H9 (cell line): ENCODE data around the gene PACS1. TPM values are rescaled to one million over a fixed set of nuclear protein-coding genes. Genes with fewer than 3 reads are reported as not detected.

ENCODE experiments used
- DNase-seq: peaks from one replicate; pipeline ENCODE4 v3.0.0-alpha.2; 2017
- H2AFZ ChIP-seq: one replicate; pipeline ENCODE4 v1.6.1; 2013; ENCODE audit warnings: mild to moderate bottlenecking, low read length, control low read depth, moderate library complexity
- H2AK5ac ChIP-seq: 2 replicates; pipeline ENCODE4 v1.6.1; 2013; ENCODE audit warnings: low read length, control low read depth, mixed read lengths; ENCODE audit not compliant: insufficient read length
- H2BK120ac ChIP-seq: one replicate; pipeline ENCODE4 v1.6.1; 2013; ENCODE audit warnings: low read depth, mild to moderate bottlenecking, low read length, control low read depth, inconsistent platforms; ENCODE audit not compliant: poor library complexity, severe bottlenecking
- H2BK12ac ChIP-seq: 2 replicates; pipeline ENCODE4 v1.6.1; 2013; ENCODE audit warnings: low read length, control low read depth, mixed read lengths, low read depth; ENCODE audit not compliant: insufficient read length
- H2BK15ac ChIP-seq: 2 replicates; pipeline ENCODE4 v1.6.1; 2013; ENCODE audit warnings: low read depth, low read length, control low read depth
- H2BK20ac ChIP-seq: one replicate; pipeline ENCODE4 v1.6.1; 2013; ENCODE audit warnings: low read depth, mild to moderate bottlenecking, low read length, control low read depth, inconsistent platforms; ENCODE audit not compliant: poor library complexity, severe bottlenecking
- H2BK5ac ChIP-seq: 2 replicates; pipeline ENCODE4 v1.6.1; 2013; ENCODE audit warnings: low read length, control low read depth, mixed read lengths; ENCODE audit not compliant: insufficient read length
- H3K14ac ChIP-seq: 2 replicates; pipeline ENCODE4 v1.6.1; 2013; ENCODE audit warnings: low read length, control low read depth; ENCODE audit not compliant: insufficient read depth
- H3K18ac ChIP-seq: 2 replicates; pipeline ENCODE4 v1.6.1; 2013; ENCODE audit warnings: low read depth, mild to moderate bottlenecking, mixed read lengths, low read length, control low read depth; ENCODE audit not compliant: insufficient read length
- H3K23ac ChIP-seq: 2 replicates; pipeline ENCODE4 v1.6.1; 2013; ENCODE audit warnings: low read length, control low read depth, mixed read lengths, low read depth; ENCODE audit not compliant: insufficient read length
- H3K23me2 ChIP-seq: 2 replicates; pipeline ENCODE4 v1.6.1; 2013; ENCODE audit warnings: low read depth, mild to moderate bottlenecking, mixed read lengths, low read length, control low read depth; ENCODE audit not compliant: insufficient read length, poor library complexity, severe bottlenecking
- H3K27ac ChIP-seq: 2 replicates; pipeline ENCODE4 v1.5.1; 2013; ENCODE audit warnings: low read length, control low read depth, mixed read lengths, low read depth; ENCODE audit not compliant: insufficient read length
- H3K27me3 ChIP-seq: 2 replicates; pipeline ENCODE4 v1.6.1; 2013; ENCODE audit warnings: low read length, control low read depth, inconsistent platforms; ENCODE audit not compliant: insufficient read depth
- H3K4ac ChIP-seq: 2 replicates; pipeline ENCODE4 v1.6.1; 2013; ENCODE audit warnings: low read depth, mild to moderate bottlenecking, control low read depth, inconsistent platforms, low read length, moderate library complexity
- H3K4me1 ChIP-seq: 2 replicates; pipeline ENCODE4 v1.6.1; 2013; ENCODE audit warnings: low read length, control low read depth, inconsistent platforms; ENCODE audit not compliant: insufficient read depth
- H3K4me2 ChIP-seq: 2 replicates; pipeline ENCODE4 v1.6.1; 2013; ENCODE audit warnings: low read length, control low read depth, mixed read lengths; ENCODE audit not compliant: insufficient read length, insufficient read depth
- H3K56ac ChIP-seq: 2 replicates; pipeline ENCODE4 v1.6.1; 2013; ENCODE audit warnings: low read depth, mild to moderate bottlenecking, mixed read lengths, low read length, control low read depth; ENCODE audit not compliant: insufficient read length
- H3K79me1 ChIP-seq: 2 replicates; pipeline ENCODE4 v1.6.1; 2013; ENCODE audit warnings: low read depth, mild to moderate bottlenecking, moderate library complexity, low read length, control low read depth, inconsistent platforms; ENCODE audit not compliant: insufficient read depth, poor library complexity, severe bottlenecking
- H3K79me2 ChIP-seq: 2 replicates; pipeline ENCODE4 v1.6.1; 2013; ENCODE audit warnings: low read length, control low read depth, inconsistent platforms; ENCODE audit not compliant: insufficient read depth
- H3K9ac ChIP-seq: 2 replicates; pipeline ENCODE4 v1.6.1; 2013; ENCODE audit warnings: low read length, control low read depth, mixed read lengths; ENCODE audit not compliant: insufficient read length; ENCODE audit errors: extremely low read depth
- H3K9me3 ChIP-seq: one replicate; pipeline ENCODE4 v1.6.1; 2013; ENCODE audit warnings: low read depth, low read length, inconsistent platforms; ENCODE audit not compliant: control insufficient read depth
- H3T11ph ChIP-seq: one replicate; pipeline ENCODE4 v1.6.1; 2013; ENCODE audit warnings: mild to moderate bottlenecking, low read length, control low read depth, inconsistent platforms
- H4K20me1 ChIP-seq: one replicate; pipeline ENCODE4 v1.6.1; 2013; ENCODE audit not compliant: control insufficient read depth, insufficient read length, insufficient read depth
- H4K5ac ChIP-seq: 2 replicates; pipeline ENCODE4 v1.6.1; 2013; ENCODE audit warnings: low read depth, mild to moderate bottlenecking, mixed read lengths, low read length, control low read depth; ENCODE audit not compliant: insufficient read length
- H4K8ac ChIP-seq: replicated peaks from 2 replicates; pipeline ENCODE4 v1.6.1; 2013; ENCODE audit warnings: low read length, control low read depth, mixed read lengths, low read depth; ENCODE audit not compliant: insufficient read length
- H4K91ac ChIP-seq: 2 replicates; pipeline ENCODE4 v1.6.1; 2013; ENCODE audit warnings: low read depth, mild to moderate bottlenecking, moderate library complexity, mixed read lengths, low read length, control low read depth; ENCODE audit not compliant: insufficient read length
- H3K27ac Mint-ChIP-seq, 3 experiments: 2 replicates in 2 of 3; 3 replicates in 1 of 3; pipeline ENCODE4 v1.8.0; 2020 to 2021; ENCODE audit warnings: mixed read lengths in 3 of 3, mild to moderate bottlenecking in 1 of 3, moderate library complexity in 1 of 3
- H3K27me3 Mint-ChIP-seq: 2 replicates; pipeline ENCODE4 v1.8.0; 2021; ENCODE audit warnings: low read depth, mild to moderate bottlenecking, moderate library complexity, mixed read lengths
- H3K36me3 Mint-ChIP-seq, 3 experiments: 2 replicates in 2 of 3; 3 replicates in 1 of 3; pipeline ENCODE4 v1.8.0; 2020 to 2021; ENCODE audit warnings: low read depth in 3 of 3, mixed read lengths in 3 of 3; ENCODE audit not compliant: insufficient read depth in 1 of 3
- H3K4me1 Mint-ChIP-seq, 2 experiments: 2 replicates each; pipeline ENCODE4 v1.8.0; 2020; ENCODE audit warnings: mixed read lengths in 2 of 2
- H3K4me3 Mint-ChIP-seq, 2 experiments: 2 replicates in 1 of 2; 3 replicates in 1 of 2; pipeline ENCODE4 v1.8.0; 2020 to 2021; ENCODE audit warnings: mild to moderate bottlenecking in 2 of 2, mixed read lengths in 2 of 2, moderate library complexity in 1 of 2
- H3K9me3 Mint-ChIP-seq, 2 experiments: 2 replicates in 1 of 2; 3 replicates in 1 of 2; pipeline ENCODE4 v1.8.0; 2020; ENCODE audit warnings: mild to moderate bottlenecking in 2 of 2, mixed read lengths in 2 of 2, moderate library complexity in 1 of 2
- CTCF ChIP-seq: fragments of 200-600 bp; sonication (generic); conservative IDR thresholded peaks from 3 replicates; pipeline ENCODE4 v1.8.0; 2021; ENCODE audit warnings: antibody characterized with exemption, mild to moderate bottlenecking
- WGBS: extraction: QIAGEN DNeasy Blood & Tissue Kit; methylation state at CpG from one replicate; pipeline ENCODE4 v1.1.7; 2013; ENCODE audit warnings: missing lambda C conversion rate, low lambda C conversion rate, mixed read lengths; ENCODE audit not compliant: insufficient read length; ENCODE audit errors: extremely low coverage; 5-methylcytosine and 5-hydroxymethylcytosine counted together
- total RNA-seq: library from RNA; stranded (reverse); gene quantifications from 2 replicates; pipeline ENCODE4 v1.2.1, GENCODE V29; 2021

Gene PACS1
- total RNA-seq, 1 experiment from 2014 or later, result 35.5 TPM

- H2AFZ ChIP-seq, result no peak overlapping the region
- H3K27me3 ChIP-seq, result no peaks in the 10 kb centered on the region
- H3K79me2 ChIP-seq, result peaks cover 5% of the 10 kb centered on the region; the same call in 1 of the 2 replicates
- TF ChIP-seq CTCF, result no peak
- Mint-ChIP-seq H3K4me3 (peak overlapping the region; percentile 89 to 98), H3K4me1 (peaks cover 20 to 22% of the 10 kb centered on the region in 2 experiments), H3K9me3 (no peaks in the 10 kb centered on the region), H3K36me3 (peaks cover 9 to 42% (median 36%) of the 10 kb centered on the region in 3 experiments), H3K27ac (peak overlapping the region; percentile 72 to 95 (median 73); a peak in 4 of 7 replicates), H3K27me3 (no peaks in the 10 kb centered on the region; the same call in 1 of the 2 replicates)
- H3K4me2 ChIP-seq, result peak overlapping the region; percentile 95
- H2BK20ac ChIP-seq, result no peak overlapping the region
- H3K56ac ChIP-seq, result no peak overlapping the region
- H4K91ac ChIP-seq, result no peak overlapping the region
- peaks cover 10% of the 10 kb centered on the region for H3K23me2 ChIP-seq
- no peak overlapping the region for H4K8ac ChIP-seq
- H2BK12ac ChIP-seq, result no peak overlapping the region
- no peak overlapping the region for H3K4ac ChIP-seq
- H3K27ac ChIP-seq, result no peak overlapping the region
- no peak overlapping the region for H3T11ph ChIP-seq
- no peak overlapping the region for H3K18ac ChIP-seq
- no peaks in the 10 kb centered on the region for H3K79me1 ChIP-seq
- no peaks in the 10 kb centered on the region for H3K4me1 ChIP-seq
- no peak overlapping the region; the same call in 1 of the 2 replicates for H3K14ac ChIP-seq
- no peak overlapping the region for H2BK120ac ChIP-seq
- no peaks in the 10 kb centered on the region for H3K9me3 ChIP-seq
- no peak overlapping the region for H4K5ac ChIP-seq
- no peak overlapping the region for H3K9ac ChIP-seq
- peaks cover 2% of the 10 kb centered on the region for H4K20me1 ChIP-seq
- no peak overlapping the region for H2BK15ac ChIP-seq
- DNase-seq, result no peak
- H3K23ac ChIP-seq, result no peak overlapping the region
- no peak overlapping the region for H2AK5ac ChIP-seq
- no CpG with 5 or more reads among the region's 13 CpGs for WGBS
- H2BK5ac ChIP-seq, result no peak overlapping the region
Observed at GRCh38 chr11:66267039-66267378, 196.9 kb downstream of the PACS1 start.
